Omental fat pad (tissue), 4 donors: ENCODE measurements around the gene ZDBF2. TPM values are rescaled to one million over a fixed set of nuclear protein-coding genes. Genes with fewer than 3 reads are reported as not detected.

Source experiments
- ATAC-seq: fragments of 150-250 bp; one replicate; pipeline ENCODE4 v1.9.1; 2016; ENCODE audit warnings: mild to moderate bottlenecking, moderate library complexity; ENCODE audit not compliant: low FRiP score
- DNase-seq: peaks from one replicate; pipeline ENCODE4 v3.0.0-alpha.2; 2019; ENCODE audit warnings: low spot score
- CTCF ChIP-seq, 3 donors: fragments of 450-650 bp; IDR thresholded peaks; one replicate each; pipeline ENCODE4 v1.5.1; 2016 to 2017; ENCODE audit warnings: antibody characterized with exemption in 3 of 3, mild to moderate bottlenecking in 3 of 3, moderate library complexity in 2 of 3
- total RNA-seq, 4 donors: library from RNA; depleted of rRNA; stranded (reverse); fragments of >200 nt; gene quantifications; one replicate each; pipeline ENCODE4 v1.1.0, GENCODE V29; 2016

The ZDBF2 gene
- total RNA-seq, 4 donors from 2014 or later = 8.4 to 25.4 (median 10.7) TPM

- no peak for ATAC-seq
- TF ChIP-seq CTCF (IDR thresholded peaks at IDR 0.05) = no peak
- DNase-seq = no peak
Measured at GRCh38 chr2:206273905-206274304, 558 bp upstream of the ZDBF2 start.

DNA sequence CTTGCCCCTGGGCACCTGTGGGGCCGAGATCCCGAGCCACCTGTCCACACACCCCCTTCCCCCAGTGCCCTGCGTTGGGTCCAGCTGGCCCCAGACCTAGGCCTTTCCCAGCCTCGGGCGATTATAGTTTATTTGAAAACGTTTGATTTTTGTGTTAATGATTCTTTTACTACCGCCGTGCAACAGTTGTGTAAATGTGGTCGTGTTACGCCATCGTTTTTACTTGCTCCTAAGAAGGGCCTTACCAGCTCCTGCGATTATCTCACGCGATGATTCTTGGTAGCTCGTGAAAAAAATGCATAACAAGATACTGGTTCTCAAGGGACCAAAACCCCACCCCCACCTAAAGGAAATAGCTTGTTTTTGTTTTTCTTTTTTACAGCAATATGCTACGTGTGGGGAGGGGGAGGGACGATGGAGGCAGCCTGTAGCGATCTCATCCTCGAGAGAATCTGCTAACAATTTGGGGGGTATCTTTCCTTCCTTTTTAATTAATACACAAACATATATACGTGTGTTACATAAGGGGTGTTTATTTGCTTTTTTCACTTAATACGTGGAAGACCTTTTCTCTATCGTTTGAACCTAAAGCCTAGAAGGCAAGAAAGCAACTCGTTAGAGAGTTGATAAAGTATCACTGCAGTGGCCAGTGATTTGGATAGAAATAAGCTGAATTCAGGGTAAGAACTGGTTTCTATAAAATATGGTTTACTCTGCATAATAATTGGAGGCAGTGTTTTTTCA is 1.0 kb downstream of the ZDBF2 start:
- peak; percentile 47 for ATAC-seq

GRCh38 chr2:206276169-206276942 is 1.9 kb downstream of the ZDBF2 start:
- DNase-seq (no peak), ATAC-seq (no peak)
- no peak for TF ChIP-seq CTCF (IDR thresholded peaks at IDR 0.05)

More for the DNA sequence above, 1.0 kb downstream of the ZDBF2 start:
- no peak for TF ChIP-seq CTCF (IDR thresholded peaks at IDR 0.05)
- no peak for DNase-seq

GRCh38 chr2:206277503-206277902 is 3.0 kb downstream of the ZDBF2 start:
- ATAC-seq (no peak), DNase-seq (no peak)
- no peak for TF ChIP-seq CTCF (IDR thresholded peaks at IDR 0.05)

GRCh38 chr2:206282746-206283145 is 8.3 kb downstream of the ZDBF2 start:
- no peak for TF ChIP-seq CTCF (IDR thresholded peaks at IDR 0.05)
- ATAC-seq (no peak), DNase-seq (no peak)

DNA sequence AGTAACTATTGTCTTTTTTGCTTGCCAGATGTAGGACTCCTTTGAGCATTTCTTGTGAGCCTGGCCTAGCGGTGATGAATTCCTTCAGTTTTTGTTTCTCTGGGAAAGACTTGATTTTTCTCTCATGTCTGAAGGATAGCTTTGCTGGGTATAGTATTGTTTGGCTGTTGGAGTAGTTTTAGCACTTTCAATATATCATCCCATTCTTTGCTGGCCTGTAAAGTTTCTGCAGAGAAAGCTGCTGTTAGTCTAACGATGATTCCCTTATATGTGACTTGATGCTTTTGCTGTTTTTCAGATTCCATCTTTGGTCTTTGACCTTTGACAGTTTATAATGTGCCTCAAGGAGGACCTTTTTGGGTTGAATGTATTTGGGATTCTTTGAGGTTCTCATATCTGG is 12.7 kb downstream of the ZDBF2 start:
- ATAC-seq = no peak
- no peak for TF ChIP-seq CTCF (IDR thresholded peaks at IDR 0.05)
- DNase-seq = no peak
